SK-N-SH treated with all-trans-retinoic acid at 6 μM for 48 hours (cell line): ENCODE measurements around the gene CDCA4.

Experiments used
- ARNTL ChIP-seq: fragments of 450-650 bp; formaldehyde crosslinking; IDR thresholded peaks from 2 replicates; pipeline ENCODE4 v1.5.0; 2020; ENCODE audit warnings: low read depth, mild to moderate bottlenecking, moderate library complexity, borderline replicate concordance
- BACH2 ChIP-seq: fragments of 250-450 bp; sonication (Bioruptor Pico); IDR thresholded peaks from 2 replicates; pipeline ENCODE4 v1.9.0; 2021; ENCODE audit warnings: mild to moderate bottlenecking, borderline replicate concordance
- ESRRG ChIP-seq: fragments of 250-450 bp; sonication (Bioruptor Pico); IDR thresholded peaks from 2 replicates; pipeline ENCODE4 v1.6.1; 2021; ENCODE audit warnings: mild to moderate bottlenecking
- GLIS3 ChIP-seq: fragments of 250-450 bp; sonication (Bioruptor Pico); IDR thresholded peaks from 2 replicates; pipeline ENCODE4 v1.5.0; 2020; ENCODE audit warnings: mild to moderate bottlenecking, moderate library complexity
- RARB ChIP-seq: fragments of 250-450 bp; sonication (Bioruptor Pico); IDR thresholded peaks from 2 replicates; pipeline ENCODE4 v1.8.0; 2021; ENCODE audit warnings: mild to moderate bottlenecking, moderate library complexity
- TOX ChIP-seq: fragments of 250-450 bp; sonication (Bioruptor Pico); IDR thresholded peaks from 2 replicates; pipeline ENCODE4 v1.8.0; 2021; ENCODE audit warnings: mild to moderate bottlenecking, moderate library complexity, borderline replicate concordance
- ZC3H10 ChIP-seq: fragments of 250-450 bp; sonication (Bioruptor Pico); IDR thresholded peaks from 2 replicates; pipeline ENCODE4 v1.5.1; 2021; ENCODE audit warnings: mild to moderate bottlenecking, moderate library complexity
- ZFP3 ChIP-seq: fragments of 250-450 bp; sonication (Bioruptor Pico); IDR thresholded peaks from 2 replicates; pipeline ENCODE4 v1.5.0; 2020; ENCODE audit warnings: mild to moderate bottlenecking, moderate library complexity
- ZFP30 ChIP-seq: fragments of 450-650 bp; formaldehyde crosslinking; IDR thresholded peaks from 2 replicates; pipeline ENCODE4 v1.5.0; 2022; ENCODE audit warnings: mild to moderate bottlenecking, moderate library complexity
- ZNF565 ChIP-seq: fragments of 450-650 bp; formaldehyde crosslinking; conservative IDR thresholded peaks from 2 replicates; pipeline ENCODE4 v1.5.0; 2020; ENCODE audit warnings: low read depth, mild to moderate bottlenecking, moderate library complexity
- TF ChIP-seq, protein P1 (sequence below): fragments of 250-450 bp; sonication (Bioruptor Pico); IDR thresholded peaks from 2 replicates; pipeline ENCODE4 v1.5.1; 2020; ENCODE audit warnings: low read depth, mild to moderate bottlenecking, moderate library complexity

DNA sequence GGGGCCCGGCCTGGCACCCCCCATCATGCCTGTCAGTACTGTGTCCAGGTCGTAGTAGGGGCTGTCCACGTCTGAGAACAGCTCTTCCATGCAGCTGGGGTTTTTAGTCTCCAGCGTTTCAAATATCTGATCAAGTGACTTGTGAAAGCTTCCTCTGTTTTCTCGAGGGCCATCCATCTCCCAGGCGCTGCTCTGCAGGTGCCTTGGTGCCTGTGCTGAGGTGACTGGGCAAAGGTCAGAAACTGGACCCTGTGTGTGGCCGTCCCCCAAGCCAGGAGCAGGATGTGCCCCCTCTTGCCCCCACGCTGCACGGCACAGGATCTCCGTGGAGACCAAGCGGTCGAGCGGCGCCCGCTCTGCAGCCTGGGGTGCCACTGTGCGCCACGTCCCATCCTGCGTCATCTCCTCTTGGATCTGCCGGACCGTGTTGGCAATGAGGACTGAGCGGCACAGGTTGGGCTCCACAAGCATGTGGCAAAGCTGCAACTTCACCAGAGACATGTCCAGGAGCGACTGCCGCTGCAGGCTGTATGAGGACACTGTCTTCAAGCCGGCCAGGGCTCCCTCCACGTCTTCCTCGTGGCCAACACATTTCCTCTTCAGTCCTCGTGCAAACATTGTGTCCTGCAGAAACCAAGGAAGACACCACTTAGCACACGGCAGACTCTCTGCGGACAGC, 9.4 kb downstream of the CDCA4 start:
- TF ChIP-seq ESRRG (CRISPR knock-in tag) (no peak), BACH2 (CRISPR knock-in tag) (no peak), ARNTL (CRISPR knock-in tag) (no peak), TOX (no peak), ZC3H10 (CRISPR knock-in tag) (no peak), GLIS3 (CRISPR knock-in tag) (no peak), ZNF565 (CRISPR knock-in tag) (no peak), RARB (CRISPR knock-in tag) (no peak), ZFP3 (no peak), ZFP30 (CRISPR knock-in tag) (no peak)
- TF ChIP-seq, protein P1, sequence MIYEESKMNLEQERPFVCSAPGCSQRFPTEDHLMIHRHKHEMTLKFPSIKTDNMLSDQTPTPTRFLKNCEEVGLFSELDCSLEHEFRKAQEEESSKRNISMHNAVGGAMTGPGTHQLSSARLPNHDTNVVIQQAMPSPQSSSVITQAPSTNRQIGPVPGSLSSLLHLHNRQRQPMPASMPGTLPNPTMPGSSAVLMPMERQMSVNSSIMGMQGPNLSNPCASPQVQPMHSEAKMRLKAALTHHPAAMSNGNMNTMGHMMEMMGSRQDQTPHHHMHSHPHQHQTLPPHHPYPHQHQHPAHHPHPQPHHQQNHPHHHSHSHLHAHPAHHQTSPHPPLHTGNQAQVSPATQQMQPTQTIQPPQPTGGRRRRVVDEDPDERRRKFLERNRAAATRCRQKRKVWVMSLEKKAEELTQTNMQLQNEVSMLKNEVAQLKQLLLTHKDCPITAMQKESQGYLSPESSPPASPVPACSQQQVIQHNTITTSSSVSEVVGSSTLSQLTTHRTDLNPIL (CRISPR knock-in tag), result no peak
